GM10847 (cell line): ENCODE data around the gene FOSL1.
A peak's percentile ranks its signal among the peaks of the same experiment; 100 is the strongest.

Experiments used
- POLR2A ChIP-seq: IDR thresholded peaks from 2 replicates; pipeline ENCODE4 v1.6.1; 2011; ENCODE audit not compliant: insufficient read length; ENCODE audit errors: extremely low read depth

Gene FOSL1

DNA sequence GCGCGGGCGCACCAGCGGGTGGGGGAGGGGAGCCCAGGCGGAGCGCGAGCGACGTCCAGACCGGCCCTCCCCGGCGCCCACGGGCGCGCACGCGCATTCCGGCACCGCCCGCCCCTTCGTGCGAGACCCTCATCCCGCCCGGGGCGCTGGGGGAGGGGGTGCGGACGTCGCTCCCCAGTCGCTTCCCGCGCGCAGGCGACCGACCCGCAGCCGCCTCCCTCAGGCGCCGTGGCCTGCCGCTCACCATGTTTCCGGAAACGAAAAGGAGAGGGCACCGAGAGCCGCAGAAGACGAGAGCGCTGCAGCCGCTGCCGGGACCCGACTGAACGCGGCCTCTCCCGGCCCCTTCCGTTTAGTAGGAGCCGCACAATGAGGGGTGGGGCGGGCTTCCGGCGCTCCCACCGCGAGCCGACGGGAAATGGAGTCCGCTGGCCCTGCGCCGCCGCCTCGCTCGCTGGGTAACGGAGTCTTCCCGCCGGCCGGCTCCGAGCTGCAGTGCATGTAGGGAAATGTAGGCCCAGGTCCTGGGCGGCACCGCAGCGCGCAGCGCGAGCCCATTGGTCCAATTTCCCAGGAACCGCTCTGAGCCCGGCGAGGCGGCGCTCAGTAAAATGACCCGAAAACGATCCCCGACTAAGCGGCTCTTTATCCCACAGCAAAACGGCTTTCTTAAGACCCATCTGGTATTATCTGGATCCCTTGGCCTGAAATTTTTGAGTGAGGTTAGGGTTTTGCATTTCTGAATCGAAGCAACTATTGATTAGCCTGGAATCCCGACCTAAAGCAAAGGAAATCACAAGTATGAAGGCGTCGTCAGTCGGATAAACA lies 42.1 kb downstream of the FOSL1 start, which contains the start of gene CFL1:
Gene CFL1 (minus strand): TSS at position 328 of the 828 bp plus-strand sequence. CDS start 81 bp downstream, at position 247.
- TF ChIP-seq POLR2A = peak; percentile 99

DNA sequence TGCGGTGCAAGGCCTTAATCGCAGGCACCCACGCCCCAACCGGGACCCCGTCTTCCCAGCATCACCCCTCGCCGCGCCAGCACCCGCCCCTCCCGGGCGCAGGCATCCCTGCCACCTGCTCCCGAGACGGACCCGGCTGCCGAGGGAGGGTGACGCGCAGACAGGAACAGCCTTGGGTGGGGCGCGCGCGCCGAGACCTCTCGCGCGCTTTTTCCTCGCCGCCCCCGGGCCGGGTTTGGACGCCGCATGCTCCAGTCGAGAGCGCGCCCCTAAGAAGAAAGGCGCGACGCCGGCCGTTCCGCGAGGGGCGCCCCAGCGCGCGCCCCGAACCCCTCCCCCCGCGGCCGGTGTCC lies 42.7 kb downstream of the FOSL1 start:
- no peak for TF ChIP-seq POLR2A

DNA sequence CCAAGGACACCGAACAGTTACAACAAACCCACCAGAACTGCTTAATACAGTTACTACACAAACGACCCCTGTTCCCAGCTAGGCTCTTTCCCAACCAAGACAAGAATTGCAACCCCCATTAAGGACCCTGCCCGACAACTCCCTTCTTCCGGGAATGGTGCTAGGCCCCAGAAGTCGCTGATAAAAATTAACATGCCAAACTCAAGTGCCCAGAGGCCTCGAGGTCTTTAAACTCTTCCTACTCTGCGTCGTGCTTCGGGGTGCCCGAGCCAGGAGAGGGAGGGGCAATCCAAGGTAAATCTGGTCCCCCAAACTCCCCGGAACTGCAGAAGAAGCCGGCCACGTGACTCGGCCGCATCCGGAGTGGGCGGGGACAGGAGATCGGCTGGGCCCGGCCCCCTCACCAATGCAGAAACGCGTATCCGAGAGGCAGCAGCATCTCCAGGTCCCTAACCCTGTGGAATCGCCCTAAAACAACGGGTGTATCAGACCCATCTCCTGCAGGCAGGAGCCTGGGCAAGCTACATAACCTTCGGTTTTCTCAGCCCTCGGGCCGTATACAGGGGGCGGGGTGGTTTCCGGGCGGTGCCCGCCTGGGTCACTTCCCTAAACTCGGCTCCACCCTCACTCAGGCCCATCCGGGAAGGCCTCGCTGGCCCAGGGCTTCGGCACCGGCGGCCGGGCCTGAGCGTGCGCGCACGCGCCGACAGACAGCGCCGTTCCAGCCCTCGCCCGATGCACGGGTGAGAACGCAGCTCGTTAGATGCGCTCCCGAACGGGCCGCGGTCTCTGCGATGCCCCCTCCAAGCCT lies 43.3 kb downstream of the FOSL1 start:
- peak; percentile 48 for TF ChIP-seq POLR2A

DNA sequence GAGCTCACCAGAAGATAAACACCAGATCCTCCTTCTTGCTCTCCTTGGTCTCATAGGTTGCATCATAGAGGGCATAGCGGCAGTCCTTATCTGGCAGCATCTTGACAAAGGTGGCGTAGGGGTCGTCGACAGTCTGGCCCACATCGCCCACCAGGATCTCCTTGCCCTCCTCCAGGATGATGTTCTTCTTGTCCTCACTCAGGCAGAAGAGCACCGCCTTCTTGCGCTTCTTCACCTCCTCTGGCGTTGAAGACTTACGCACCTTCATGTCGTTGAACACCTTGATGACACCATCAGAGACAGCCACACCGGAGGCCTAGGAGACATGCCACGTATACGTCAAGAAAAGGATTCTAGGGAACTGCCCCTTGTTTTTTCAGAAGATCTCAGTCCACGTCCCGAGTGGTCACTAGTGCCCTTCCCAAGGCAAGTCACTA lies 44.2 kb downstream of the FOSL1 start:
- TF ChIP-seq POLR2A = no peak

DNA sequence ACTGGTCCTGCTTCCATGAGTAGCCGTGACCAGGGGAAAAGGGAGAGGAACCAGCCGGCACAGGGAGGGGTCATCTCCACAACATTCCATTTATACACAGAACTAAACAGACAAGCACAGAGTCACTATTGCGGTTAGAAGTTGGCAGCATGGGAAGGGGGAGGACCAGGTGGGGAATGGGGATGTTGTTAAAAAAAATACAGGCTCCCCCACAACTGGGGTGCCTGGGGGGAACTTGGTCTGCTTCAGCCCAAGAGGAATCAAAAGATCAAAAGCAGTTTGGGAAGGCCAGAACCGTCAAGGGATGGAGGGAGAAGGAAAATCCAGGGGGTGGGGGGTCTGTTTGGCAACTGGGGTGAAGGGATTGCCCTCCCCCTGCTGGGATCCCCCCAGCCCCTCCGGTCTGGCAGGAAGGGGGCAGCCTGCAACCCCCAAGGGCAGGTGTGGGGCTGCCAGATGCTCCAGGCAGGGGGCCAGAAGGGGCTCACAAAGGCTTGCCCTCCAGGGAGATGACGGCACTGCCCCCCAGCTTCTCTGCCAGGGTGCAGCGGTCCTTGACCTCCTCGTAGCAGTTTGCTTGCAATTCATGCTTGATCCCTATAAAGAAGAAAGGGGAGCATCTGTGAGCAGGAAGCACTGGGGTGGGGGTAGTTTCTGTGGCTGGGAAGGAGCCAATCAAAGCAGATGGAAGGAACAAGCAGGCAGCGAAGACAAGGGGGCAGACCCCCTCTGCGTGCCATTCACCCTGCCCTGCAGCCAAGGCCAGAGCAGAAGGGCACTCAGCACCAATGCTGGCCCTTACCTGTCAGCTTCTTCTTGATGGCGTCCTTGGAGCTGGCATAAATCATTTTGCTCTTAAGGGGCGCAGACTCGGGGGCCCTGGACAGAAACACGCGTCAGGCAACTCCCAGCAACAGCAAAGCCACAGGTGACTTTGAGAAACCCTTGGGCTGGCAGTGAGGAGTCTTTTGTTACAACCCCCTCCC lies 45.0 kb downstream of the FOSL1 start:
- no peak for TF ChIP-seq POLR2A

DNA sequence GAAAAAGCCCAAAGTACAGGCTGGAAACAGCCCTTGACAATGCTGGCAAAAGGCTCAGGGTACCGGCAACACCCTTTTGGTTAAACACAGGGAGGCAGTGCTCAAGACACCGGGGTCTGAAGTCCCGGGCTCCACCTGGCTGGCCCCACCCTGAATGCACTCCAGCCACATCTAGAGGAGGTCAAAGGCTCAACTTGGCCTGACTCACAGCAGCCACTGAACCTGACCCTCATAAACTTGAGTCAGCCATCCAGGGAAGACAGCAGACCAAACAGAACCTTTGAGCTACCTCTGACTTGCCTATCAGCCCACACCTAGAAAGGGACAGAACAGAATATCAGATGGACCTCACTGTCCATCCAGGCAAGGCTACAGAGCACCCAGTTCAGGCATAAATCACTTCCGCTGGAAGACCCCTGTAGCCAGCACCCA lies 46.0 kb downstream of the FOSL1 start:
- no peak for TF ChIP-seq POLR2A

DNA sequence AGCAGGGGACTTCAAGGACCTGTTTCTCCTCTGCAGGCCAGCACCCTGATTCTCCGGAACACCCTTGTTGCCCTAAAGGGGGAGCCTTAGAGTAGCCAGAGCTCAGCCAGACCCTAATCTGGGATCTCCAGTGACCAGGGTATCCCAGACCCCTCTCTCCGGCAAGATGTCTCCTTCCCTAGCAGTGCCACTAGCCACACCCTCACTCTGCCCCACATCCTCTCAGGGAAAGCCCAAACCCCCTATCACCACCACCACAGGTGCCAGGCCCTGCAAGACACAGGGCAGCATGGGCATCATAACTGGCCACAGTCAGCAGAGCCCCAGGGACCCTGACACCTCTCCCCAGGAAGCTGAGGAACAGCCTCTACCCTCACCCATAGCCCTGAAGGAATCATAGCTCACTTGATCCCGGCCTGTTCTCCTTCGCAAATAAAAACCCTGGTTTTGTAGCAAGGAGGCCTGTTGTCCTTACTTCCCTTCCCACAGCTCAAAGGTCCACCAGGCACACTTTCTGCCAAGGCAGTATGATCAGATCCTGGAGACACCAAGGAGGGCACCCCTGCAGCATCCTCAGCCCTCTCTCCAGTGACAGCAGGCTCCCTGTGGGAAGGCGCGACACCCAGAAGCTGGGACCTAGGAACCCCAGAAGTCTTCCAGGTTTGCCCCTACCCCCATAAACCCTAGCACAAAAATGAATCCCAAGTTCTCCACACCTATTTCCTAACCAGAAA lies 46.8 kb downstream of the FOSL1 start:
- TF ChIP-seq POLR2A = no peak

DNA sequence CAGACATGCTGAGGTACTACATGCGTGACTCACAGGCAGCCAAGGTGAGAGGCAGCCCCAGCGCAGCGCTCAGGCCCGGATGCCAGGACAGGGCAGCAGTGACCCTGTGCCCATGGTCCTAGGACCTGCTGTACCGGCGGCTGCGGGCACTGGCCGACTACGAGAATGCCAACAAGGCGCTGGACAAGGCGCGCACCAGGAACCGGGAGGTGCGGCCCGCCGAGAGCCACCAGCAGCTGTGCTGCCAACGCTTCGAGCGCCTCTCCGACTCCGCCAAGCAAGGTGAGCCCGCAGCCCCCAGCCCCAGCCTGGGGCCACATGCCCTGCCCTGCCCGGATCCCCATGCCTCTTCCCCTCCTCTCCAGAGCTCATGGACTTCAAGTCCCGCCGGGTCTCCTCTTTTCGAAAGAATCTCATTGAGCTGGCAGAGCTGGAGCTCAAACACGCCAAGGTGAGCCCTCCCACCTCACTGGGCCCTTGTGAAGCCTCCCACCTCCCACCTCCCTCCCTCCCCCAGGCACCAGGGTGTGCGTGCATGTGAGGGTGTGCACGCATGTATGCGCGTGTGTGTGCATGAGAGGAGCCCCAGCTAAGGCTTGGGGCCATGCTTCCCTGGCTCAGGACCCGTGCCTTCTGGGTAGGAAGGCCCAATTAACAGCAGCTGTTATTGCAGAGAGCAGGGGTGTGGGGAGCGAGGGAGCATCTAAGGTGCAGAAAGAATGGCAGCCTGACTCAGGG lies 47.5 kb downstream of the FOSL1 start:
- no peak for TF ChIP-seq POLR2A

DNA sequence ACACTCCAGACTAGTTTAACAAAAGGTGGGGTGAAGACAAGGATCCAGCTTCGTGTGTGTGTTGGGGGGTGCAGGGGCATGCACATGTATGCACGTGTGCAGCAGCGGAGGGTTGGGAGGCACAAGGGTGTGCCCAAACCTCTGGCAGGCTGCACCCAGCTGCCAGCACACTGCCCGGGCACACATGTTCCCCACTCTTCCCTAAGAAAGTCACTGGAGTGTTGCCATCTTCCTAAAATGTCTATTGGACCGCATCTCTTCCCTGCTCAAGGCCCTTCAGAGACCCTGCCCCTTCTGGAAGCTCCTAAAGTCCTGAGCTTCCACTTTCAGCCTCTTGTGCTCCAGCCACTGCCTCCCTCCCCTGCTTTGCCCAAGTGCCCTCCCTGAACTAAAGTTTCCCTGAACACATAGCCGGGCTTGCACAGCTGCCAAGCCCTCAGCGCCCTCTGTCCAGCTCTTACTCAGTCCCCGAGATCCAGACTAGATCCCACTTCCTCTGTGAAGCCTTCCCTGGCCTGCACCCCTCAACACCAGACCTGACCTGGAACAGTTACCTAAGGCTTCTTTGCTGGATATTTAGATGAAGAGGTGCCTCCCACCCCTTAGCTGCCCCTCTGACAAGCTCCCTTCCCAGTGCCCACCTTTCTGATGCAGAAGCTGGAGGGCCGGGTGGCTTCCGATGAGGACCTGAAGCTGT lies 48.2 kb downstream of the FOSL1 start:
- TF ChIP-seq POLR2A = peak; percentile 2

DNA sequence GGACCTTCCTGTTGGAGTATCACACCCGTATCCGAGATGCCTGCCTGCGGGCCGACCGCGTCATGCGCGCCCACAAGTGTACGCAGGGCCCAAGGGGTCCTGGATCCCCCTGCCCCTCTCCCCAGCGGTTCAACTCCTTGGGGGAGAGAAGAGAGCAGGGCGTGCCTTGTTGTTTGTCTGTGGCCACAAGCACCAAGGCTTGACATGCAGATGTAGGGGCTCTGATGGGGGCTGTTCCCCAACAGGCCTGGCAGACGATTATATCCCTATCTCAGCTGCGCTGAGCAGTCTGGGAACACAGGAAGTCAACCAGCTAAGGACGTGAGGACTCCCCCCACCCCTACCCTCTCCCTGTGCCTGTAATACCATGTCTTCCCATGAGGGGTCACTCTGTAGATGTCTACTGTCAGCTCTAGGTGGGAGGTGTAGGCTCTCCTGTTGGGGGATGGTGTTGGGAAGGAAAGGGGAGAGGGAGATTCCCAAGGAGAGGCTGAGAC lies 49.1 kb downstream of the FOSL1 start:
- no peak for TF ChIP-seq POLR2A

DNA sequence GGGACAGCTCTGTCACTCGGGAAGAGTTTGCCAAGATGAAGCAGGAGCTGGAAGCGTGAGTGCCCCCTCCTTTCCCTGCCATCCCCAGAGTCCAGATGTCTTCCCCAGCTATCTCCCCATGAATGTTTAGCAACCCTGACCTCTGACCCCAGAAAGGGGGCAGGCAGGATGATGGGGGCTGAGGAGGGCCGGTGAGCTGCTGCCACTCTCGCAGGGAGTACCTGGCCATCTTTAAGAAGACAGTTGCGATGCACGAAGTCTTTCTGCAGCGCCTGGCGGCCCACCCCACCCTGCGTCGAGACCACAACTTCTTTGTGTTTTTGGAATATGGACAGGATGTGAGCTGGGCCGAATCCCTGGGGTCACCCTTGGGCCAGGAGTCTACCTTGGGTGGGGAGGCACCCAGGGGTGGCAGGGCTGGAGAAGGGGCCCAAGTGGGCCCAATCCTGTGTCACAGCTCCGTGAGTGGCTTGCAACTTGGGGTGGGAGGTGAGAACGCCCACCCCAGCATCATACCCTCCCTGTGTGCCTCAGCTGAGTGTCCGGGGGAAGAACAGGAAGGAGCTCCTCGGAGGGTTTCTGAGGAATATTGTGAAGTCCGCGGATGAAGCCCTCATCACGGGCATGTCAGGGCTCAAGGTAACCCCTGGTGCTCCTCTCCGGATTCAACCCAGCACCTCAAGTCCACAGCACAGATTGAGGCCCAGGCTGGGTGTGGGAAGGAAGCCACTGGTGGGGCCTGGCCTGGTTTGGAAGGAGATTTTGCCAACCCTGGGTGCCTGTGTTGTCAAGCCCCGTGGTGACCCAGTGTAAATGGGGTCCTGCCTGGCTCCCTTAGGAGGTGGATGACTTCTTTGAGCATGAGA lies 49.7 kb downstream of the FOSL1 start:
- TF ChIP-seq POLR2A = no peak

DNA sequence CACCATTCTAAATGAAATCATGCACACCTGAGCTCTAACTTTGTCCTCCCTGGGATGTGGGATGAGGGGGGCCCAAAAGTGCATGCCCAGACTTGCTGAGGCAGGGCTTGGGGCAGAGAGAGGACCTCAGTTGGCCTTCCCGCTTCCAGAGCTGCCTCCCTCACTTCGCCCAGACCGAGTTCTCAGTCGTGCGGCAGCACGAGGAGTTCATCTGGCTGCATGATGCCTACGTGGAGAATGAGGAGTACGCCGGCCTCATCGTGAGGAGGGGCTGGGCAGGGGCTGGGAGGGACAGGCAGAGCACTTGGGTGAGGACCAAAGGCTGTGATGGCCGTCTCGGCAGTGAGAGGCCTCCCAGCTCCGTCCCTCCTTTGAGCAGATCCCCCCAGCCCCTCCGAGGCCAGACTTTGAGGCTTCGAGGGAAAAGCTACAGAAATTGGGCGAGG lies 50.4 kb downstream of the FOSL1 start:
- TF ChIP-seq POLR2A = no peak

DNA sequence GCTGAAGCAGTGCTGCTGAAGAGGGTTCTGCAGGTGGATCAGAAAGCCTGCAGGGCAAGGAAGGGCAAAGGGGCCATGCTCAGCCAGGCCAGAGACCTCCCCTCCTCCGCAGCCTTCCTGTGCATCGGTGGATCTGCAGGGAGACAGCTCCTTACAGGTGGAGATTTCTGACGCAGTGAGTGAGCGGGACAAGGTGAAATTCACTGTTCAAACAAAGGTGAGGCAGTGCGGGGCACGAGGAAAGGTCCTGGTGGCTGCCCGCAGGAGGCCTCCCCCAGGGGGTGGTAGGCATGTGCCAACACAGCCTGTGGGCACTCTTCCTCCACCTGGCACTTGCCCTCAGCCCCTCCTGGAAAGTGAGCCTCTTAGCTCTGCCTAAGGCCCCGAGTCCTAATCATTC lies 50.8 kb downstream of the FOSL1 start:
- no peak for TF ChIP-seq POLR2A
